ENCODE results near the gene CADM1. TPM values are rescaled to one million over a fixed set of nuclear protein-coding genes. Genes with fewer than 3 reads are reported as not detected.

Gene CADM1
- total and polyA plus RNA-seq, 9 donors, result 6.6 to 61.2 (median 17.2) TPM

- intact Hi-C loops (cut with DNase I), result no loop called here
- no peak overlapping the region for H3K4me3 ChIP-seq
- H3K36me3 ChIP-seq, result no peaks in the 10 kb centered on the region
- no peaks in the 10 kb centered on the region for H3K4me1 ChIP-seq (ENCODE audit: insufficient read depth)
- WGBS, 3 donors, result 31 to 45% (median 40%) methylated on average over 1 of the region's 1 CpG
- TF ChIP-seq EP300 (IDR thresholded peaks at IDR 0.05) (no peak), POLR2A (IDR thresholded peaks at IDR 0.05) (no peak), CTCF (IDR thresholded peaks at IDR 0.05) (no peak)
- H3K9me3 ChIP-seq, result no peaks in the 10 kb centered on the region
- H3K27ac ChIP-seq, result no peak overlapping the region
- DNase-seq, result no peak
- H3K27me3 ChIP-seq, result no peaks in the 10 kb centered on the region
Observed at GRCh38 chr11:115379528-115379927, 124.7 kb downstream of the CADM1 start.

- Histone ChIP-seq H3K4me3 (no peak overlapping the region), H3K4me1 (ENCODE audit: insufficient read depth) (no peaks in the 10 kb centered on the region), H3K27ac (no peak overlapping the region), H3K36me3 (no peaks in the 10 kb centered on the region), H3K27me3 (no peaks in the 10 kb centered on the region), H3K9me3 (no peaks in the 10 kb centered on the region)
- 93 to 96% (median 95%) methylated on average over 4 of the region's 4 CpGs for WGBS, 3 donors
- intact Hi-C loops (cut with DNase I), result no loop called here
- no peak for DNase-seq
- no peak for TF ChIP-seq EP300 (IDR thresholded peaks at IDR 0.05)
- no peak for TF ChIP-seq POLR2A (IDR thresholded peaks at IDR 0.05)
- no peak for TF ChIP-seq CTCF (IDR thresholded peaks at IDR 0.05)
Observed at GRCh38 chr11:115378557-115378956, 125.7 kb downstream of the CADM1 start.

- no peak for TF ChIP-seq POLR2A (IDR thresholded peaks at IDR 0.05)
- no peak for TF ChIP-seq CTCF (IDR thresholded peaks at IDR 0.05)
- Histone ChIP-seq H3K9me3 (no peaks in the 10 kb centered on the region), H3K36me3 (no peaks in the 10 kb centered on the region), H3K27ac (no peak overlapping the region), H3K4me3 (no peak overlapping the region), H3K27me3 (no peaks in the 10 kb centered on the region), H3K4me1 (ENCODE audit: insufficient read depth) (no peaks in the 10 kb centered on the region)
- no peak for DNase-seq
- WGBS, 3 donors, result 96 to 98% (median 97%) methylated on average over 4 of the region's 4 CpGs
- intact Hi-C loops (cut with DNase I), result no loop called here
Observed at GRCh38 chr11:115377882-115378296, 126.3 kb downstream of the CADM1 start.

- TF ChIP-seq POLR2A (IDR thresholded peaks at IDR 0.05), result no peak
- intact Hi-C loops (cut with DNase I), result no loop called here
- H3K9me3 ChIP-seq, result no peaks in the 10 kb centered on the region
Observed at GRCh38 chr11:115368616-115369015, 135.6 kb downstream of the CADM1 start.

GRCh38 chr11:115366826-115367225 lies 137.4 kb downstream of the CADM1 start:
- no peaks in the 10 kb centered on the region for H3K27me3 ChIP-seq
- no peaks in the 10 kb centered on the region for H3K36me3 ChIP-seq
- no peak for DNase-seq
- no peaks in the 10 kb centered on the region for H3K4me1 ChIP-seq (ENCODE audit: insufficient read depth)
- intact Hi-C loops (cut with DNase I), result no loop called here
- H3K27ac ChIP-seq, result no peak overlapping the region
- whole genome bisulfite sequencing, 3 donors, result 87 to 93% (median 88%) methylated on average over 5 of the region's 5 CpGs
- H3K9me3 ChIP-seq, result no peaks in the 10 kb centered on the region
- TF ChIP-seq CTCF (IDR thresholded peaks at IDR 0.05) (no peak), POLR2A (IDR thresholded peaks at IDR 0.05) (no peak), EP300 (IDR thresholded peaks at IDR 0.05) (no peak)
- no peak overlapping the region for H3K4me3 ChIP-seq

More at GRCh38 chr11:115368616-115369015, 135.6 kb downstream of the CADM1 start:
- Histone ChIP-seq H3K27me3 (no peaks in the 10 kb centered on the region), H3K36me3 (no peaks in the 10 kb centered on the region), H3K27ac (no peak overlapping the region), H3K4me3 (no peak overlapping the region), H3K4me1 (ENCODE audit: insufficient read depth) (no peaks in the 10 kb centered on the region)
- DNase-seq, result no peak
